ENCODE measurements around the gene FUNDC1.
"Not testable (repeated sequence)": the region's sequence is repeated elsewhere in the genome, so short reads cannot be mapped to it uniquely, and the experiment has no call there.

Gene FUNDC1, protein sequence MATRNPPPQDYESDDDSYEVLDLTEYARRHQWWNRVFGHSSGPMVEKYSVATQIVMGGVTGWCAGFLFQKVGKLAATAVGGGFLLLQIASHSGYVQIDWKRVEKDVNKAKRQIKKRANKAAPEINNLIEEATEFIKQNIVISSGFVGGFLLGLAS

DNA sequence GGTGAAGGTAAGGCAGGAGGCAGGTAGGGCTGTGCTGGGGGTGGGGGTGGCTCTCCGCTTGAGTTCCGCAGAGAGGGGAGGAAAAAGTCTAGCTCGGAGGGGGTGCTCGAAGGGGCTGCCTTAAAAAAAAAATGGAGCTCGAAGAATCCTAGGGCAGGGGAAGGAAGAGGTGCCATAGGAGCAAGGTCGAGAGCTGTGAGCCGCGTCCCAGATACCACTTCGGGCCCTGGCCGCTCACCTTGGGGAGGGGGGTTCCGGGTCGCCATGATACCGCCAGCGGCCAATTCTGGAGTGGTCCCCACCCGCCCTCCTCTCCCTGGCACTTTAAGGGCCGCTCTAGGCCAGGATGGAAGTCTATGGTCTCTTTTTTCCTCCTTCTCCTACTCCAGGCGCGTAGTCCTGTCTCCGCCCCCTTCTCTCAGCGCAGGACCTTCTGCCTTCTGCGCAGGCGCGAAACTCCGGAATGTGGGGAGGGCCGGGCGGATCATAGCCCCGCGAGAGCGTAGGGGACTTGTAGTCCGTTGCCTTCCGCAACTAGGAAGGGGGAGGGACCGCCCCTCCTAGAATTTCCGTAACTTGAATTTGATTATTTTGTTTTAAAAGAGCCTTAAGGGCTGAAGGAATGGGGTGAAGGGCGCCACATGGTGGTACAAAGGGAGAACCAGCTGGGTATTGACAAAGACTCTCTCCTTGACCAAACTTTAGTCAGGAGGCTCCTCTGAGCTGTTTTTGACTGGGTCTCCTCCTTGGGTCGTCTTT, at the start of gene FUNDC1:
Gene FUNDC1 (minus strand): TSS at position 293 of the 759 bp plus-strand sequence. CDS start 27 bp downstream, at position 266.
- TF ChIP-seq, protein P1, sequence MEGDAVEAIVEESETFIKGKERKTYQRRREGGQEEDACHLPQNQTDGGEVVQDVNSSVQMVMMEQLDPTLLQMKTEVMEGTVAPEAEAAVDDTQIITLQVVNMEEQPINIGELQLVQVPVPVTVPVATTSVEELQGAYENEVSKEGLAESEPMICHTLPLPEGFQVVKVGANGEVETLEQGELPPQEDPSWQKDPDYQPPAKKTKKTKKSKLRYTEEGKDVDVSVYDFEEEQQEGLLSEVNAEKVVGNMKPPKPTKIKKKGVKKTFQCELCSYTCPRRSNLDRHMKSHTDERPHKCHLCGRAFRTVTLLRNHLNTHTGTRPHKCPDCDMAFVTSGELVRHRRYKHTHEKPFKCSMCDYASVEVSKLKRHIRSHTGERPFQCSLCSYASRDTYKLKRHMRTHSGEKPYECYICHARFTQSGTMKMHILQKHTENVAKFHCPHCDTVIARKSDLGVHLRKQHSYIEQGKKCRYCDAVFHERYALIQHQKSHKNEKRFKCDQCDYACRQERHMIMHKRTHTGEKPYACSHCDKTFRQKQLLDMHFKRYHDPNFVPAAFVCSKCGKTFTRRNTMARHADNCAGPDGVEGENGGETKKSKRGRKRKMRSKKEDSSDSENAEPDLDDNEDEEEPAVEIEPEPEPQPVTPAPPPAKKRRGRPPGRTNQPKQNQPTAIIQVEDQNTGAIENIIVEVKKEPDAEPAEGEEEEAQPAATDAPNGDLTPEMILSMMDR (conservative IDR thresholded peaks at IDR 0.05) = no peak
- no peak for TF ChIP-seq ZFX (IDR thresholded peaks at IDR 0.05)
- peak within 1 kb of the TSS; percentile 94 for H3K27ac ChIP-seq

DNA sequence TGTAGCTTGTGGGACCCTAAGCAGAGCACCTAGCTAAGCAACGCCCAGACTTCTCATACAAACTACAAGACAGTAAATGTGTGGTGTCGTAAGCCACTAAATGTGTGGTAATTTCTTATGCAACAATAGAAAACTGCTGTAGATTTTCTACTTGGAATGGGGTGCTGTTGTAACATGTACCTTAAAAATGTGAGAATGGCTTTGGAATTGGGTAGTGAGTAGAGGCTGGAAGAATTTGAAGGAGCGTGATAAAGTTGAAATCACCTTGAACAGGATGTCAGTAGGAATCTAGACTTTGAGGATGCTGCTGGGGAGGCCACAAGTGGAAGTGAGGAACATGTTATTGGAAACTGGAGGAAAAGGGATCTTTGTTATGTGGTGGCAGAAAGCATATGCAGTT, 43.2 kb upstream of the FUNDC1 start:
- TF ChIP-seq, protein P1 (conservative IDR thresholded peaks at IDR 0.05) = no peak
- TF ChIP-seq ZFX (IDR thresholded peaks at IDR 0.05) = no peak
- H3K27ac ChIP-seq = no peak overlapping the region

DNA sequence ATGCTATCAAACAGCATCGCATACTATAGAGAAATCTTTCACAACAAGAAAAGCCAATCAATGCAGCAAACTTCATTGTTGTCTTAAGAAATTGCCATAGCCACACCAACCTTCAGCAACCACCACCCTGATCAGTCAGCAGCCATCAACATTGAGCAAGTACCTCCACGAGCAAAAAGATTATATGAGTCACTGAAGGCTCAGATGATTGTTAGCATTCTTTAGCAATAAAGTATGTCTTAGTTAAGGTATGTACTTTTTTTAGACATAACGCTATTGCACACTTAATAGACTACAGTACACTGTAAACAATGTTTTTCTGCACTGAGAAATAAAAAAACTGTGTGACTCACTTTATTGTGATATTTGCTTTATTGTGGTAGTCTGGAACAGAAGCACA, 37.8 kb upstream of the FUNDC1 start:
- H3K27ac ChIP-seq = no peak overlapping the region
- TF ChIP-seq, protein P1 (conservative IDR thresholded peaks at IDR 0.05) = no peak
- no peak for TF ChIP-seq ZFX (IDR thresholded peaks at IDR 0.05)

DNA sequence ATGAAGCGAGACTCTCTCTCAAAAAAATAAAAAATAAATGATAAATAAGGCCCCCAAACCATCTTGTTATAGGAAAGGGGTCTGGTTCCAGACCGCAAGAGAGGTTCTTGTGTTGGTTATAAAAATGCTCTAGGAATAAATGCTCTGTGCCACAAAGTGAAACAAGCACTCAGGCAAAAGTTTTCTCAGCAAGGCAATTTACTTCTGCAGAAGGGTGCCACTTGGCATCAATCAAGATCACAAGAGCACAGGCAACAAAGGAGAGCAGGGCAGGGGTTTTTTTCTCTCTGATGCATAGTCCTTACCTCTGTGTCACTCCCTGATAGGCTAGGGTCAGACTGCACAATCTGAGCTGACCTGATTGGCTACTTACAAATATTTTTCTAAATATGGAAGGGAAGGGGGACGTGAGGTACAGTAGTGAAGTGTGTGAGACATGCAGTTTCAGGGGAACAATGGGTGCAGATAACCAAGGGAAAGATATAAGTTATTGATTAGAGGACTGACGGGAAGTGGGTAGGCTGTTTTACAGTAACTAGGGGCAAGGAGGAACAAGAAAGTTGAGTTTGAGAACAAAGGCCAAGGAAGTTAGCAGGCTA, 29.8 kb upstream of the FUNDC1 start:
- H3K27ac ChIP-seq = peak overlapping the region; percentile 80
- TF ChIP-seq, protein P1 (conservative IDR thresholded peaks at IDR 0.05) = no peak
- no peak for TF ChIP-seq ZFX (IDR thresholded peaks at IDR 0.05)

DNA sequence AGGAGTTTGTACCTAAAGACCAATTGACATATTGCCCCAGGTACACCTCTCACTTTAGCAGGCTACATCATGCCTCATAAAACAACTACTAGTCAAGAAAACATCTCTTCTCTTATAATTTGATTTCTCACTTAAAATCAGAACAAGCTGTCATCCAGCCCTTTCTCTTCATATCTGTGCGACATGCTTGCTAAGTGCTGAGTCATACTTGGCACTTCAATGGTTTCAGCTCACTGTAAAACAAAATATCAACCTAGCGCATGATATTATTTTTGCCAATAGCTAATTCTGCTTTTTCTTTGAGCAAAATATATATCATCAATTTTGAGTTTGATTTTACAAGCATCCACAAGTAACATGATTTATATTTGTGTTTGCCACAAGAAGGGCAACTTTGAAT, 27.9 kb upstream of the FUNDC1 start:
- TF ChIP-seq ZFX (IDR thresholded peaks at IDR 0.05) = no peak
- TF ChIP-seq, protein P1 (conservative IDR thresholded peaks at IDR 0.05) = no peak
- peak overlapping the region; percentile 78; the same call in 1 of the 2 replicates for H3K27ac ChIP-seq

DNA sequence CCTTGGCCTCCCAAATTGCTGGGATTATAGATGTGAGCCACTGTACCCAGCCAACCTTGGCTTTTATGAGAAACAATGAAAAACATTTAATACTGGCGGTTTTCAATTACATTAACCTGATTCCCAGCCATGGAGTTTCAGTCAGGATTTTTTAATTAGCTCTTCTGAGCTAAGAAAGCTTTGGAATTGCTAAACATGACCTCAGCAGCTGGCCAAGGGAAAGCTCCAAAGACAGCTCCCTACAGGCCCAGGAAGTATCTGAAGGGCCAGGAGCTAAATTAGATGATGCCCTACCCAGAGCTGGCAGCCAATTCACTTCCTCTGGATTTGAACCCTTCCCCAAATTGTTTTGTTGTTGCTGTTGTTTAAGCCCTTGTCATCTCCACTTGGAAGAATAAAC, 26.5 kb upstream of the FUNDC1 start:
- TF ChIP-seq, protein P1 (conservative IDR thresholded peaks at IDR 0.05) = no peak
- no peak for TF ChIP-seq ZFX (IDR thresholded peaks at IDR 0.05)
- H3K27ac ChIP-seq = peak overlapping the region; percentile 78

DNA sequence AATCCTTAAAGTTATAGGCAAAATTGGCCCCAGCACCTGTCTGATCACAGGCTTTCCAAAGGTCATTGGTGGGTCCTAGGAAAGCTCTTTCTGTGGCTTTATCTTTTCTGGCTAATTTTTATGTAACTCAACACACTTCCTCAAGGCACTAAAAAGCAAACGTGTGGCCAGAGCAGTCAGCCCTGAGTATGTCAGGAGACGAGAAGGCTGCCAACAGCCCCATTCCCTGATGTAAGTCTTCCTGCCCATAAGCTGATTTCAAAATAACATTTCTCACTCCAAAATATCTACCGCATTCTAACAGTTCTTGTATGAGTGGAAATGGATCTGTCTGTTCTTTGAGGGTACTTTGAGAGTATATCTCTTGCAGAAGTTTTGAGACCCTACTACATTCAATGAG, 25.5 kb upstream of the FUNDC1 start:
- TF ChIP-seq, protein P1 (conservative IDR thresholded peaks at IDR 0.05) = no peak
- no peak for TF ChIP-seq ZFX (IDR thresholded peaks at IDR 0.05)
- H3K27ac ChIP-seq = peak overlapping the region; percentile 78

DNA sequence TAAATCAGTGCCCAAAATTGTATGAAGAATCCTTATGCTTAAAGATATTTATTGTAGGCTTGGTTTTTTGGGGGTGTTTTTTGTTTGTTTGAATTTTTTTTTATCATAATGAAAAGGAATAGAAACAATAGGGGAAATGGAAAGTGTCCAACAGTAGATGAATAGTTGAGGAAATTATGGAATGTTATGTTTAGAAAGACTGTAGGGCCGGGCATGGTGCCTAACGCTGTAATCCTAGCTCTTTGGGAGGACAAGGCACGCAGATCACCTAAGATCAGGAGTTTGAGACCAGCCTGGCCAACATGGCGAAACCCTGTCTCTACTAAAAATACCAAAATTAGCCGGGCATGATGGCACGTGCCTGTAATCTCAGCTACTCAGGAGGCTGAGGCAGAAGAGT, 19.2 kb upstream of the FUNDC1 start:
- not testable (repeated sequence) for H3K27ac ChIP-seq
